Measurements from ENCODE around the gene HPS6.
"Not testable (repeated sequence)": the region's sequence is repeated elsewhere in the genome, so short reads cannot be mapped to it uniquely, and the experiment has no call there.

The HPS6 gene

DNA sequence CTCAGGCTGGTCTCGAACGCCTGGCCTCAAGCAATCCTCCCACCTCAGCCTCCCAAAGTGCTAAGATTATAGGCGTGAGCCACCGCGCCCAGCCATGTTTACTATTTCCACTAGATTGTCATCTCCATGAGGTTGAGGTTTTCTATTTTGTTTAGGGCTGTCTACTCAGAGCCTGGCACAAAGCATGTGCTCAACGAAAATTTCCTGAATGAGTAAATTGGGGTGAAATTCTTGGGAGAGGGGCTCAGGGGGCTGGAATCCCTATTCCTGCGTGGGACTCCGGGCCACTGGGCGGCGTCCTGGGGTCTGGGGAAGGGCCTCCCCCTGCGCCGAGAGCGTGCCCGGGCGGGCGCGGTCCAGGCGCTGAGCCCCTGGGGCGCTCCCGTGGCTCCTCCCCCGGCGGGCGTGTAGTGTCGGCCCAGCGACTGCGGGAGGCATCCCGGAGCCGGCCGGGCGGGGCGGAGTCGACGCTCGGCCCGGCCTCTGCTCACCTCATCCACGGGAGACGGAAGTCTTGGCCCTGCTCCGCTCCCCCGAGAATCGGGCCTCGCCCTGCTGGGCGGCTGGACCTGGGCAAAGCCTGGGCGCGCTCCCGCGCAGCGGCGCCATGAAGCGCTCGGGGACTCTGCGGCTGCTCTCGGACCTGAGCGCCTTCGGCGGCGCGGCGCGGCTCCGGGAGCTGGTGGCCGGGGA is at the start of gene HPS6:
TSS of gene HPS6 (plus strand) at position 482 of the 693 bp plus-strand sequence. CDS start at position 608, 126 bp downstream.
- DNase-seq, result peak; percentile 64

GRCh38 chr10:102016416-102016815 is 48.7 kb upstream of the HPS6 start:
- DNase-seq, result no peak

GRCh38 chr10:102017295-102017694 is 47.9 kb upstream of the HPS6 start:
- no peak for DNase-seq

DNA sequence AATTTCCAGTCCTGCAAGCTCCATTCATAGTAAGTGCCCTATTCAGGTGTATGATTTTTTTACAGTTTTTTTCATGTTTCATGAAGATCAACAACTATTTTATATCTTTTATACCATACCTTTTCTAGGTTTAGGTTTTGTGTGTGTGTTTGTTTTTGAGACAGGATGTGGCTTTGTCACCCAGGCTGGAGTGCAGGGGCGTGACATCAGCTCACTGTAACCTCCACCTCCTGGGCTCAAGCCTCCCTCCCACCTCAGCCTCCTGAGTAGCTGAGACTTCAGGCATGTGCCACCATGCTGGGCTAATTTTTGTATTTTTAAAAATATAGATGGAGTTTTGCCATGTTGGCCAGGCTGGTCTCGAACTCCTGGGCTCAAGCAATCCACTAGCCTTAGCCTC is 44.2 kb upstream of the HPS6 start:
- no peak for DNase-seq

GRCh38 chr10:102024799-102025198 is 40.4 kb upstream of the HPS6 start:
- no peak for DNase-seq

GRCh38 chr10:102027261-102027660 is 37.9 kb upstream of the HPS6 start:
- no peak for DNase-seq

GRCh38 chr10:102033787-102034186 is 31.4 kb upstream of the HPS6 start:
- DNase-seq, result no peak

GRCh38 chr10:102035807-102036206 is 29.3 kb upstream of the HPS6 start:
- DNase-seq, result not testable (repeated sequence)

GRCh38 chr10:102038410-102038809 is 26.7 kb upstream of the HPS6 start:
- no peak for DNase-seq

- DNase-seq, result no peak
These were observed 24.7 kb upstream of the HPS6 start for GRCh38 chr10:102040305-102041050.

DNA sequence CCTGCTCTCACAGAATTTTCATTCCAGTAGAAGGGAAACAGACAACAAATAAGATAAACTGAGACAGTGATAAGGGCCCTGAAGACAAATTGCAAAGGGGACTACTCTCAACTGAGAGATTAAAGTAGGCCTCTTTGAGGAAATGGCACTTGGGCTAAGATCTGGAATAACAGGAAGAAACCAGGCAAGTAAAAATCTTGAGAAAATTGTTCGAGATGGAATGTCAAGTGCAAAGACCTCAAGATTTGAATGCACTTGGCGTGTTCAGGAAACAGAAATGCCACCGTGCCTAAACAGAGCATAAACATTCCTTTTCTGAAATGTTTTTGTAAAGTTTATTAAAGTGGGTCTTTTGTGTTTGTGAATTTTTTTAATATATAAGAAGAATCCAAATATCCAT is 19.9 kb upstream of the HPS6 start:
- no peak for DNase-seq

DNA sequence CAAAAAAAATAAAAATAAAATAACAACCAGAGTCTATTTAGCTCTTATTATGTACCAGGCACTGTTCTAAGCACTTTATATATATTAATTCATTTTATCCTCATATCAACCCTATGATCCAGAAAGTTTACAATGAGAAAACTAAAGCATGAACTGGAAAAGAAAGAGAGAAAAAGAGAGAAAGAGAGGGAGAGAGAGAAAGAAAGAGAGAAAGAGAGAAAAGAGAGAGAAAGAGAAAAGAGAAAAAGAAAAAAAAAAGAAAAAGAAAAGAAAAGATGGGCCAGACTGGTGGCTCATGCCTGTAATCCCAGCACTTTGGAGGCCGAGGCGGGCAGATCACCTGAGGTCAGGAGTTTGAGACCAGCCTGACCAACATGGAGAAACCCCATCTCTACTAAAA is 19.1 kb upstream of the HPS6 start:
- no peak for DNase-seq

- not testable (repeated sequence) for DNase-seq
These were observed 10.1 kb upstream of the HPS6 start for GRCh38 chr10:102054881-102055646.

DNA sequence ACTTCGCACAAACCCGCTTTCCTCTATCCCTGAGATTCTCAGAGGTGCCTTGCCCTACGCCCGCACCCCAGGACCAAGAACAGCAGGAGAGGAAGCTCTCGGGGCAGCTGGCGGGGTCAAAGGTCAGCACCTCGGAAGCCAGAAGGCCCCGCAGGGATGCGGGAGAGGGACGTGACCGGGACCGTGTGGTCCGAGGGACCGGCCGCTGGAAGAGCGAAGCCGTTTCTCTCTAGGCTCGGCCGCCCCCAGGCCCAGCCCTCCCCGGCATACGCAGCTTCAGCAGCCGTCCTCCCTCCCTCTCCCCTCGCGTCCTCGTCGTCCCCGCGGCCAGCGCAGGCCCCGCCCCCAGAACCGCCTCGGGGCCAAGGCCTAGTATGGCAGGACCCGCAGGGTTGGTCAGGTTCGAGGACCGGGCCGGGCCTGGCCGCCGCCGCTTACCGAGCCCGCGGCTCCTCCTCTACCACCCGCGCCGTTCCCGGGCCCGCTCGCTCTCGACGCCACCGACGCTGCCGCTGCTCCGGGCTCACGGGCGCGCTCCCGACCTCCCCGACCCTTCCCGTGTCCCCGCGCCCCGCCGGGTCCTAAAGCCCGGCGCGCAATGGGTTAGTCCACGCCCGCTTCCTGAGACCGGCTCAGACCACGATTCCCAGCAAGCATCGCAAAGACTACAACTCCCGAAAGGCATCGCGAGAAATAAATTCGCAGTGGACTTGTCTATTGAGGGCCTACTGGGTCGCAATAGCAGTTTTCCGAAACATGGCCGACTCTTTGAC is 9.3 kb upstream of the HPS6 start, which contains the start of gene ARMH3:
TSS of gene ARMH3 (minus strand) at position 527 of the 773 bp plus-strand sequence. CDS start 16,059 bp downstream, outside the sequence.
- DNase-seq, result peak; percentile 88

GRCh38 chr10:102059987-102060386 is 5.2 kb upstream of the HPS6 start:
- DNase-seq, result no peak

- no peak for DNase-seq
These were observed 664 bp upstream of the HPS6 start for GRCh38 chr10:102064503-102064867.

DNA sequence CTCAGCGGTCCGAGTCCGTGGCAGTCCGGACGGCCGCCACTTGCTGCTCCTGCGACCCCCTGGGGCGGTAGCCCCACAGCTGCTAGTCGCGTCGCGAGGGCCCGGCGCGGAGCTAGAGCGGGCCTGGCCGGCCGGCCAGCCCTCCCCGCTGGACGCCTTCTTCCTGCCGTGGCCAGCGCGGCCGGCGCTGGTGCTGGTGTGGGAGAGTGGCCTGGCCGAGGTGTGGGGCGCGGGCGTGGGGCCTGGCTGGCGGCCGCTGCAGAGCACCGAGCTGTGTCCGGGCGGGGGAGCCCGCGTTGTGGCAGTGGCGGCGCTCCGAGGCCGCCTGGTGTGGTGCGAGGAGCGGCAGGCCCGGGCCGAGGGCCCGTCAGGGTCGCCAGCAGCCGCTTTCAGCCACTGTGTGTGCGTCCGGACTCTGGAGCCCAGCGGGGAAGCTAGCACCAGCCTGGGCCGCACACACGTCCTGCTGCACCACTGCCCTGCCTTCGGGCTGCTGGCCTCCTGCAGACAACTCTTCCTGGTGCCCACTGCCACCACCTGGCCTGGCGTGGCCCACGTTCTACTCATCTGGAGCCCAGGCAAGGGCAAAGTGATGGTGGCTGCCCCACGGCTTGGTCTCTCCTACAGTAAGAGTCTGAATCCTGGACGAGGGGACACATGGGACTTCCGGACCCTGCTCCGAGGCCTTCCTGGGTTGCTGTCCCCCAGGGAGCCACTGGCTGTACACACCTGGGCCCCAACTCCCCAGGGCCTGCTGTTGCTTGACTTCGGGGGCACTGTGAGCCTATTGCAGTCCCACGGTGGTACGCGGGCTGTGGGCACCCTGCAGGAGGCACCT is 631 bp downstream of the HPS6 start:
- no peak for DNase-seq

DNA sequence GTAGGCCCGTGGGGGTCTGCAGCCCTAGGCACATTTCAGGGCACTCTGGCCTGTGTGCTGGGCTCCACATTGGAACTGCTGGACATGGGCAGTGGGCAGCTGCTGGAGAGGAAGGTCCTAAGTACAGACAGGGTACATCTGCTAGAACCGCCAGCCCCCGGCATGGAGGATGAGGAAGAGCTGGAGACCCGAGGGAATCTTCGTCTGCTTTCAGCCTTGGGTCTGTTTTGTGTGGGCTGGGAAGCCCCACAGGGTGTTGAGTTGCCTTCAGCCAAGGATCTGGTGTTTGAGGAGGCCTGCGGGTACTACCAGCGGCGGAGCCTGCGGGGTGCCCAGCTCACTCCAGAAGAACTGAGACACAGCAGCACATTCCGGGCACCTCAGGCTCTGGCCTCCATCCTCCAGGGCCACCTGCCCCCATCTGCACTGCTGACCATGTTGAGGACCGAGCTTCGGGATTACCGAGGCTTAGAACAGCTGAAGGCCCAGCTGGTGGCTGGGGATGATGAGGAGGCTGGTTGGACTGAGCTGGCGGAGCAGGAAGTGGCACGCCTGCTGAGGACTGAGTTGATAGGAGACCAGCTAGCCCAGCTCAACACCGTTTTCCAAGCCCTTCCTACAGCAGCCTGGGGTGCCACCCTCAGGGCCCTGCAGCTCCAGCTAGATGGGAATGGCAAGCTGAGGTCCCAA is 1.4 kb downstream of the HPS6 start:
- no peak for DNase-seq

DNA sequence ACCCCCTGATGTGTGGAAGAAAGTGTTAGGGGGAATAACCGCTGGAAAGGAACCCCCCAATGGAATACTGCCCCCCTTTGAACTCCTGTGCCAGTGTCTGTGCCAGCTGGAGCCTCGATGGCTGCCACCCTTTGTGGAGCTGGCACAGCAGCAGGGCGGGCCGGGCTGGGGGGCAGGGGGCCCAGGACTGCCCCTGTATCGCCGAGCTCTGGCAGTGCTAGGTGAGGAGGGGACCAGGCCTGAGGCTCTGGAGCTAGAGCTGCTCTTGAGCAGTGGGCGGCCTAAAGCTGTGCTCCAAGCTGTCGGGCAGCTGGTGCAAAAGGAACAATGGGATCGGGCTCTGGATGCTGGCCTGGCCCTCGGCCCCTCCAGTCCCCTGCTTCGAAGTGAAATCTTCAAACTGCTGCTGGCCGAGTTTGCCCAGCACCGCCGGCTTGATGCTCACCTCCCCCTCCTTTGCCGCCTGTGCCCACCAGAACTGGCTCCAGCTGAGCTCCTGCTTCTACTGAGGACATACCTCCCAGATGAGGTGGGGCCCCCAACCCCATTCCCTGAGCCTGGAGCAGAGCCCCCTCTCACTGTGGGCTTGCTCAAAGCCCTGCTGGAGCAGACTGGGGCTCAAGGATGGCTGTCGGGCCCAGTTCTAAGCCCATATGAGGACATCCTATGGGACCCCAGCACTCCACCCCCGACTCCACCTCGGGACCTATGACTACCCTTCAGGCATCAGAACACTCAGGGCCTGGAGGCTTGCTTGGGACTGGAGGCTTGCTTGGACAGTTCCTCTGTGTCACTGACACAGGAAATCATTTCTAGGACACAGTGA is 2.2 kb downstream of the HPS6 start:
- DNase-seq, result no peak

DNA sequence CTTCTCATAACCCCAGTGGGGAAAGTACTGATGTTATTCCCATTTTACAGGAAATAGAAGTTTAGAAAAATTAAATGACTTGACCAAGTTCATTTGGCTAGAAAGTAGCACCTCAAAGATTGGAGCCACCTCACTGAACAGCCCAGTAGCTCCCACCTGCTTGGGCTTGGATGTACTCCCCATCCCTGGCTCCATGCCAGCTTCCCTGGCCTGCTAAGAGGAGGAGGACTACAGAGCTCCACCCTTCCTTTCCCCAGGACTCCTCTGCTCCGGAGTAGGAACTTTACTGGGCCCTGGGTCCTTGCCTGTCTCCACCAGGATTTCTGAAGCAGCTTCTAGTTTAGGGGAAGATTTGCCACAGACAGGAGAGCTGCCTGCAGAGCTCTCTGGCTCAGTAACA is 3.1 kb downstream of the HPS6 start:
- DNase-seq, result no peak
